ENCODE data around the gene RRP8. TPM values are rescaled to one million over a fixed set of nuclear protein-coding genes. Genes with fewer than 3 reads are reported as not detected.

Gene RRP8
- polyA plus RNA-seq, 1 experiment, result 9.9 TPM

GRCh38 chr11:6629892-6630631 lies 26.6 kb upstream of the RRP8 start:
- CTCF ChIA-PET, result interaction anchor here (1.3 to 2.3 kb wide), 2 partner anchors 11 to 53 kb away, joined by 3 to 8 read pairs; partner anchors contain the start of genes MRPL17 and TPP1
- Histone ChIP-seq H3K36me3 (ENCODE audit: control insufficient read depth, insufficient read depth, low read length) (peaks cover 9% of the 10 kb centered on the region), H3K4me3 (ENCODE audit: low read depth, low read length) (no peak overlapping the region), H3K27me3 (ENCODE audit: control insufficient read depth, insufficient read depth, low read length) (no peaks in the 10 kb centered on the region)
- DNase-seq (ENCODE audit: low read depth), result no peak
- POLR2A ChIA-PET, result no interaction called here
- no peak for TF ChIP-seq CTCF (IDR thresholded peaks at IDR 0.05; ENCODE audit: insufficient read depth, low read depth, low read length)

DNA sequence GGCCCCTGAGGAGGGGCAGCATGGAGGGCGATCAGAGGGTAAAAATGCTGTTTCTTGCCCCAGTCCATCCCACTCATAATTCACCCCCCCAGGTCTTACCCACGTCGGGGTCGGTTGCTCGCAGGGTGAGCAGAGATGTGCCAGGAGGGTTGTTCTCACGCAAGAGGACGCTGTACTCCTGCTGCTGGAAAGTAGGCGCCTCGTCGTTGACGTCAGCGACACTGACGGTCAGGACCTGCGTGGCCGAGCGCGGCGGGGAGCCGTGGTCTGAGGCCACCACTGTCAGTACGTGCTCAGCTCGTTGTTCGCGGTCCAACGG lies 26.1 kb upstream of the RRP8 start:
- ChIA-PET CTCF (no interaction called here), POLR2A (no interaction called here)
- no peaks in the 10 kb centered on the region for H3K27me3 ChIP-seq (ENCODE audit: control insufficient read depth, insufficient read depth, low read length)
- TF ChIP-seq CTCF (IDR thresholded peaks at IDR 0.05; ENCODE audit: insufficient read depth, low read depth, low read length), result no peak
- DNase-seq (ENCODE audit: low read depth), result no peak
- no peak overlapping the region for H3K4me3 ChIP-seq (ENCODE audit: low read depth, low read length)
- H3K36me3 ChIP-seq (ENCODE audit: control insufficient read depth, insufficient read depth, low read length), result peaks cover 9% of the 10 kb centered on the region

GRCh38 chr11:6628526-6628925 lies 25.1 kb upstream of the RRP8 start:
- ChIA-PET CTCF (no interaction called here), POLR2A (no interaction called here)
- H3K4me3 ChIP-seq (ENCODE audit: low read depth, low read length), result no peak overlapping the region
- H3K27me3 ChIP-seq (ENCODE audit: control insufficient read depth, insufficient read depth, low read length), result no peaks in the 10 kb centered on the region
- H3K36me3 ChIP-seq (ENCODE audit: control insufficient read depth, insufficient read depth, low read length), result peaks cover 9% of the 10 kb centered on the region
- no peak for TF ChIP-seq CTCF (IDR thresholded peaks at IDR 0.05; ENCODE audit: insufficient read depth, low read depth, low read length)
- DNase-seq (ENCODE audit: low read depth), result no peak

- ChIA-PET POLR2A (no interaction called here), CTCF (interaction anchor here (1.2 kb wide), 1 partner anchor 95 kb away, joined by 3 read pairs; no protein-coding TSS in a partner anchor)
- no peak for DNase-seq (ENCODE audit: low read depth)
- Histone ChIP-seq H3K36me3 (ENCODE audit: control insufficient read depth, insufficient read depth, low read length) (peaks cover 9% of the 10 kb centered on the region), H3K27me3 (ENCODE audit: control insufficient read depth, insufficient read depth, low read length) (no peaks in the 10 kb centered on the region), H3K4me3 (ENCODE audit: low read depth, low read length) (no peak overlapping the region)
- TF ChIP-seq CTCF (IDR thresholded peaks at IDR 0.05; ENCODE audit: insufficient read depth, low read depth, low read length), result no peak
Observed at GRCh38 chr11:6627762-6628241, 24.4 kb upstream of the RRP8 start.

GRCh38 chr11:6626971-6627761 lies 23.8 kb upstream of the RRP8 start:
- POLR2A ChIA-PET, result interaction anchor here (0.6 kb wide), 1 partner anchor 45 kb away, joined by 7 read pairs; no protein-coding TSS in a partner anchor
- DNase-seq (ENCODE audit: low read depth), result no peak
- CTCF ChIA-PET, result interaction anchor here (1.2 kb wide), 1 partner anchor 95 kb away, joined by 3 read pairs; no protein-coding TSS in a partner anchor
- TF ChIP-seq CTCF (IDR thresholded peaks at IDR 0.05; ENCODE audit: insufficient read depth, low read depth, low read length), result no peak
- no peaks in the 10 kb centered on the region for H3K27me3 ChIP-seq (ENCODE audit: control insufficient read depth, insufficient read depth, low read length)
- H3K4me3 ChIP-seq (ENCODE audit: low read depth, low read length), result no peak overlapping the region
- peaks cover 6% of the 10 kb centered on the region for H3K36me3 ChIP-seq (ENCODE audit: control insufficient read depth, insufficient read depth, low read length)

All from BJ (cell line).